Measurements from ENCODE around the gene ZNF777. TPM values are rescaled to one million over a fixed set of nuclear protein-coding genes. Genes with fewer than 3 reads are reported as not detected.

The ZNF777 gene
- total and polyA plus RNA-seq, 9 of the 15 experiments (the other 6 are each of a cell fraction or from before 2014, with no cell fraction given) = 0.11 to 32.6 (median 9.0) TPM

DNA sequence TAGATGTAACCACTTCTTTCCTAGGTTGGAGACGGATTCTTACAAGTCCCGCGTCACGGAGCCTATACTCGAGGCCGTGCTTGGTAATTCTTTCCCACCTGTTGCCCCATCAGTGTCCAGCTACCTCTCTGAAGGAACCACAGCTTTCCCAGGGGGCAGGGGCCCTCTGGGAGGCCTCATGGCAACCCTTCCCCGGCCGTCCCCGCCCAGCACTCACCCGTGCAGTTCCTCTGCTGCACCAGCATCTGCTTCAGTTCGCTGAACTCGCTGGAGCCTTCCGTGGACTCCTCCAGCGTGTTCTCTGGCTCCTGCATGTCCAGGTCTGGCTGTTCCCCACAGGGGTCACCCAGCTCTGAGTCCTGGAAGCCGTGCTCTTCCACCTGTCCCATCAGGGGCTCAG lies 24.5 kb downstream of the ZNF777 start:
- intact Hi-C loops (cut with micrococcal nuclease) (no loop called here), in situ Hi-C loops (cut with MboI) (no loop called here)
- no peak overlapping the region for H3K9ac ChIP-seq (ENCODE audit: insufficient read depth in 1 of 2, low read depth in 2 of 2, low read length in 2 of 2)
- 88% methylated on average over 15 of the region's 15 CpGs for WGBS (ENCODE audit: insufficient coverage, low coverage, missing lambda C conversion rate)
- ATAC-seq (no peak), FAIRE-seq (no peak), DNase-seq (ENCODE audit: extremely low read depth in 1 of 4, low spot score in 3 of 4) (no peak)
- CTCF ChIA-PET (ENCODE audit: low intra/inter-chr PET ratio) = no interaction called here
- H3K9me3 ChIP-seq (replicated peaks; ENCODE audit: control insufficient read depth, insufficient read depth, low read depth, low read length) = no peaks in the 10 kb centered on the region
- H3K27me3 ChIP-seq (ENCODE audit: control insufficient read depth in 2 of 2, insufficient read depth in 2 of 2, low read length in 2 of 2) = no peaks in the 10 kb centered on the region
- no peak overlapping the region for H3K4me3 ChIP-seq
- no peaks in the 10 kb centered on the region for H3K4me1 ChIP-seq (replicated peaks in 1 of 2; ENCODE audit: control insufficient read depth in 2 of 2, insufficient read depth in 2 of 2, low read length in 2 of 2)
- H4K20me1 ChIP-seq (replicated peaks; ENCODE audit: control insufficient read depth, insufficient read depth, low read length) = no peaks in the 10 kb centered on the region
- no peak overlapping the region for H2AFZ ChIP-seq (ENCODE audit: low read depth, low read length)
- BruUV-seq (replicated peaks) = no TSS peak
- no peaks in the 10 kb centered on the region for H3K9me1 ChIP-seq (ENCODE audit: control insufficient read depth, insufficient read depth, low read length)
- peaks cover 76% of the 10 kb centered on the region for H3K36me3 ChIP-seq (ENCODE audit: control insufficient read depth, insufficient read depth, low read length)
- POLR2A ChIA-PET = interaction anchor here (0.5 to 0.6 kb wide), 2 partner anchors 151 to 374 kb away, joined by 3 read pairs; no protein-coding TSS in a partner anchor
- H3K79me2 ChIP-seq (ENCODE audit: control insufficient read depth, insufficient read depth, low read length) = no peaks in the 10 kb centered on the region
- no peak overlapping the region for H3K4me2 ChIP-seq (ENCODE audit: insufficient read depth, low read length)
- no peak overlapping the region for H3K27ac ChIP-seq (ENCODE audit: extremely low read depth, low read depth, low read length)
- TF ChIP-seq, protein P1, sequence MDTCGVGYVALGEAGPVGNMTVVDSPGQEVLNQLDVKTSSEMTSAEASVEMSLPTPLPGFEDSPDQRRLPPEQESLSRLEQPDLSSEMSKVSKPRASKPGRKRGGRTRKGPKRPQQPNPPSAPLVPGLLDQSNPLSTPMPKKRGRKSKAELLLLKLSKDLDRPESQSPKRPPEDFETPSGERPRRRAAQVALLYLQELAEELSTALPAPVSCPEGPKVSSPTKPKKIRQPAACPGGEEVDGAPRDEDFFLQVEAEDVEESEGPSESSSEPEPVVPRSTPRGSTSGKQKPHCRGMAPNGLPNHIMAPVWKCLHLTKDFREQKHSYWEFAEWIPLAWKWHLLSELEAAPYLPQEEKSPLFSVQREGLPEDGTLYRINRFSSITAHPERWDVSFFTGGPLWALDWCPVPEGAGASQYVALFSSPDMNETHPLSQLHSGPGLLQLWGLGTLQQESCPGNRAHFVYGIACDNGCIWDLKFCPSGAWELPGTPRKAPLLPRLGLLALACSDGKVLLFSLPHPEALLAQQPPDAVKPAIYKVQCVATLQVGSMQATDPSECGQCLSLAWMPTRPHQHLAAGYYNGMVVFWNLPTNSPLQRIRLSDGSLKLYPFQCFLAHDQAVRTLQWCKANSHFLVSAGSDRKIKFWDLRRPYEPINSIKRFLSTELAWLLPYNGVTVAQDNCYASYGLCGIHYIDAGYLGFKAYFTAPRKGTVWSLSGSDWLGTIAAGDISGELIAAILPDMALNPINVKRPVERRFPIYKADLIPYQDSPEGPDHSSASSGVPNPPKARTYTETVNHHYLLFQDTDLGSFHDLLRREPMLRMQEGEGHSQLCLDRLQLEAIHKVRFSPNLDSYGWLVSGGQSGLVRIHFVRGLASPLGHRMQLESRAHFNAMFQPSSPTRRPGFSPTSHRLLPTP (IDR thresholded peaks at IDR 0.05; ENCODE audit: borderline replicate concordance, extremely low read depth, insufficient read length) = no peak
- TF ChIP-seq GTF2F1 (IDR thresholded peaks at IDR 0.05; ENCODE audit: low read depth, low read length) = no peak
- no peak for TF ChIP-seq ZKSCAN8 (CRISPR knock-in tag; IDR thresholded peaks at IDR 0.05)
- TF ChIP-seq, protein P2, sequence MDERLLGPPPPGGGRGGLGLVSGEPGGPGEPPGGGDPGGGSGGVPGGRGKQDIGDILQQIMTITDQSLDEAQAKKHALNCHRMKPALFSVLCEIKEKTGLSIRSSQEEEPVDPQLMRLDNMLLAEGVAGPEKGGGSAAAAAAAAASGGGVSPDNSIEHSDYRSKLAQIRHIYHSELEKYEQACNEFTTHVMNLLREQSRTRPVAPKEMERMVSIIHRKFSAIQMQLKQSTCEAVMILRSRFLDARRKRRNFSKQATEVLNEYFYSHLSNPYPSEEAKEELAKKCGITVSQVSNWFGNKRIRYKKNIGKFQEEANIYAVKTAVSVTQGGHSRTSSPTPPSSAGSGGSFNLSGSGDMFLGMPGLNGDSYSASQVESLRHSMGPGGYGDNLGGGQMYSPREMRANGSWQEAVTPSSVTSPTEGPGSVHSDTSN (CRISPR knock-in tag; IDR thresholded peaks at IDR 0.05; ENCODE audit: low read depth) = no peak
- TF ChIP-seq, protein P2 (tag; conservative IDR thresholded peaks at IDR 0.05; ENCODE audit: low read depth) = no peak
- no peak for TF ChIP-seq ZNF764 (CRISPR knock-in tag; IDR thresholded peaks at IDR 0.05; ENCODE audit: low read depth)
- no peak for TF ChIP-seq TBL1XR1 (IDR thresholded peaks at IDR 0.05; ENCODE audit: low read length in 2 of 2)
- no peak for TF ChIP-seq GABPB2 (CRISPR knock-in tag; conservative IDR thresholded peaks at IDR 0.05)
- TF ChIP-seq, protein P3, sequence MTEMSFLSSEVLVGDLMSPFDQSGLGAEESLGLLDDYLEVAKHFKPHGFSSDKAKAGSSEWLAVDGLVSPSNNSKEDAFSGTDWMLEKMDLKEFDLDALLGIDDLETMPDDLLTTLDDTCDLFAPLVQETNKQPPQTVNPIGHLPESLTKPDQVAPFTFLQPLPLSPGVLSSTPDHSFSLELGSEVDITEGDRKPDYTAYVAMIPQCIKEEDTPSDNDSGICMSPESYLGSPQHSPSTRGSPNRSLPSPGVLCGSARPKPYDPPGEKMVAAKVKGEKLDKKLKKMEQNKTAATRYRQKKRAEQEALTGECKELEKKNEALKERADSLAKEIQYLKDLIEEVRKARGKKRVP (CRISPR knock-in tag; IDR thresholded peaks at IDR 0.05) = no peak
- TF ChIP-seq TCF7 (IDR thresholded peaks at IDR 0.05; ENCODE audit: borderline replicate concordance) = no peak
- TF ChIP-seq SREBF2 (CRISPR knock-in tag; IDR thresholded peaks at IDR 0.05) = no peak
- TF ChIP-seq ZNF76 (CRISPR knock-in tag; IDR thresholded peaks at IDR 0.05; ENCODE audit: borderline replicate concordance) = no peak
- TF ChIP-seq, protein P4, sequence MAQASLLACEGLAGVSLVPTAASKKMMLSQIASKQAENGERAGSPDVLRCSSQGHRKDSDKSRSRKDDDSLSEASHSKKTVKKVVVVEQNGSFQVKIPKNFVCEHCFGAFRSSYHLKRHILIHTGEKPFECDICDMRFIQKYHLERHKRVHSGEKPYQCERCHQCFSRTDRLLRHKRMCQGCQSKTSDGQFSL (CRISPR knock-in tag; IDR thresholded peaks at IDR 0.05) = no peak
- TF ChIP-seq, protein P4 (tag; IDR thresholded peaks at IDR 0.05) = no peak
- no peak for TF ChIP-seq NCOA6 (IDR thresholded peaks at IDR 0.05)
- no peak for TF ChIP-seq ZNF121 (CRISPR knock-in tag; conservative IDR thresholded peaks at IDR 0.05)
- no peak for TF ChIP-seq DDX20 (tag; IDR thresholded peaks at IDR 0.05; ENCODE audit: low read depth)

Data from K562 (cell line).